Suppressor macrophage treated with lipopolysaccharide for 1 hour (primary cell): ENCODE results near the gene PRSS27.
"Not testable (repeated sequence)": the region's sequence is repeated elsewhere in the genome, so short reads cannot be mapped to it uniquely, and the experiment has no call there.

ENCODE experiments used
- DNase-seq, 3 donors: peaks; one replicate each; pipeline ENCODE4 v3.0.0-alpha.2; 2020 to 2022

The PRSS27 gene

DNA sequence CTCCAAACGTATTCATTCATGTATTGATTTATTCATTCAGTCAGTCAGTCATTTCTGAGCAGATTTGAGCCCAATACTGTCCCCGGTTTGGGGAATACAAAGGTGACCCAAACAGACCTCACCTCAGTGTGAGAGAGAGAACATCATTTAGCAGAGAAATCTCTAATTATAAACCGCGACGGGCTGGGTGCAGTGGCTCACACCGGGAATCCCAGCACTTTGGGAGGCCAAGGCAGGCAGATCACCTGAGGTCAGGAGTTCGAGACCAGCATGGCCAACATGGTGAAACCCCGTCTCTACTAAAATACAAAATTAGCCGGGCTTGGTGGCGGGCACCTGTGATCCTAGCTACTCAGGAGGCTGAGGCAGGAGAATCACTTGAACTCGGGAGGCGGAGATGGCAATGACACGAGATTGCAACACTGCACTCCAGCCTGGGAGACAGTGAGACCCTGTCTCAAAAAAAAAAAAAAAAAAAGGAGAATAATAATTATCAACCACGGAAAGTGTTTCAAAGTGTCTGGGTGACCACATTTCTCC, 1.7 kb upstream of the PRSS27 start:
- not testable (repeated sequence) for DNase-seq

DNA sequence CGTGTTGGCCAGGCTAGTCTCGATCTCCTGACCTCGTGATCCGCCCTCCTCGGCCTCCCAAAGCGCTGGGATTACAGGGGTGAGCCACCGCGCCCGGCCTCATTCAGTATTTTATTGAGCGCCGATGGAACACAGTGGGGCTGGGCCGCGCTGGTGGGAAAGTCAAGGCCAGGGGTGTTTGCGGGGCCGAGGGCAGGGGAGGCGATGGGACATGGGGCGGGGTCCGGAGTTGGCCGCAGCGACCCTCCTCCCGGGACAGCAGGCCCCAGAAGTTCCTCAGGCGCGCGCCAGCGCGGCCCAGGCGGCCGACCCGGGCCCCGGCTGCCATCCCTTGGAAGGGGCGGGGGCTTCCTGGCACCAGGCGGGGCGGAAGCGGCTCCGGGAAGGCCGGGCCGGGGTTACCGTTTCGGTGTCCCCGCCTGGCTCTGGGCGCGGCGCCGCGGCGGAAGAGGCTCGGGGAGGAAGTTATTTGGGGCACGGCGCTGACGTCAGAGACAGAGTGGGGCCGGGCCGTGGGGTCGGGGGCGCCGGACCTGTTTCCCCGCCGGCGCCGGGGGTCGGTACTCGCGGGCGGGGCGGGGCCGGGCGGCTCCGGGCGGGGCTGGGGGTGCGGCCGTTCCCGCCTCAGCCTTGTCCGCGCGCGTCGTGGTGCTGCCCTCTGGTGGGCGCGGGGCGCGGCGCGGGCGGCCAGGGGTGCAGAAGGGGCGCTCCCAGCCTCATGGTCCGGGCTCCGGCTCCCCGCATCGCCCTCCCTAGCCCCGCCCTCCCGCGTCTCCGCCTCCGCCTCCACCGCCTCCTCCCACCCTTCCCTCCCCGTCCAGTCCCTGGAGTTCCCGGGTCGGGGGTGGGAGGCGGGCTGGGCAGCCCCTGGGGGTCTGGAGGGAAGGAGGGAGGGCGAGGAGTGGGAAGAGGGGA, 952 bp upstream of the PRSS27 start:
- DNase-seq, result peak; percentile 91 to 96 (median 92)

DNA sequence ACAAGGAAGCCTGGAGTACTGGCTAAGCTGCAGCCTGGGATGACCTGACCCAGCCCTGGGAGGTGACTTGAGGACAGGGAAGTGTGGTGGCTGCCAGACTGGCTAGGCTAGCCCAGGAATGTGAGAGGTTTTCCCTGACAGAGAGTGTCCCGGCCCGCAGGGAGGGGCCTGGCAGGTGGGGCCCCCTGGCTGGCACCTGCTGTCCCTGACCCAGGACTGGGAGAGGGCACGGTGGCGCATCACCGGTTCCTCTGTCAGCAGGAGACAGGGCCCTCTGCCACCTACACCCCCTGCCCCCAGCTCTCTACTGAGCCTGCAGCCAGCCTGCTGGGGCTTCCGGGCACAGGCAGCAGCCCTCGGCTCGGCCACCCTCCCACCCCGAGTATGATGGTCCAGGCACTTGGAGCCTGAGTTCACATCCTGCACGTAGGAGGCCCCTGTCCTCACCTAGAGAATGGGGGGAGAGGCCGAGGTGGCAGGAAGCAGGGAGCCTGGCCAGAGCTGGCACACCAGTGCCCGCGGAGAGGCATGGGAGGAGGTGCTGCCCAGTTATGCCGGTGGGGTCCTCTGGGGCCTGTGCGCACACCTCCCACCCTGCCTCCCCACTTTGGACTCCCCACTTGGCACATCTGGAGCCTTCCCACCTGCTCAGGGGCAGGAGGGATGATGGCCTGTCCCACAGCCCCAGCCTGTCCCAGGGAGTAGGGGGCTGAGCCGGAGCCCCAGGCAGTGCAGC, 528 bp downstream of the PRSS27 start:
- DNase-seq, result no peak

DNA sequence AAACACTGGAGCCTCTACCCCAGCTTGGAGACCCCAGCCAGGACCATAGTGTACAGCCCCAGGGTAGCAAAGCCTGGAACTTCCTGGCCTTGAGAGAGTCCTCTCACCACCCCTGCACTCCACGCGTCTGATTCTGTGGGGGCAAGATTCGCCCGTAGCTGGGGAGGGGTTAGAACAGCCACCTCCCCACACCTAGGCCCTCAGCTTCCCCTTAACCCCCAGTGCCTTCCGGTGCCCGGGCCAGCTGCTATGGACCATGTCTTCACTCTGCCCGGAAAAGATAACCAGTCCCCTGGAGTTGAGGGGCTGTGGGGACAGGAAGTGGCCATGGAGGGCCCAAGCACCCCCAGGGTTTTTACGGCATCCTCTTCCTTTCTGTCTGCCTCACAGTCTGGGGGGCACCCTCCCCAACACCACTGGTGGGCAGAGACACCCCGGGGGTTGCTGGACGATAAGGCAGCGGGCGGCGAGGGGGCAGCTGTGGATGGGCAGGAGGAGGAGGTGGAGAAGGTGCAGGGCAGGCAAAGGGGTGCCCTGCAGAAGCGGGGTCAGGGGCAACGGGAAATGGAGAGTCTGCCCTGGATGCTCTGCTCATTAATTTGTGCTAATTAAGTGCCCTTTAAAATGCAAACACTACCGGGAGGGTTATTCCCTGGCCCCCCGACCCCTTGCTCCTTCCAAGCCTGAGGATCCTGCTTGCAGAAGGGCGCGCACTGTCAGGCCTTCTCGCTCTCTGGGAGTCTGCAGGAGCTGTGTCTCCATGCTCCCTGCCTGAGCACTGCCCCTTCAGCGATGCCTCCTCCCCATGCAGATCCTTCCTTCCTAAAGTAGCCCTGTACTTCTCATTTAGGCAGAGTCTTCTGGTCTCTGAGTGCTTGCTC, 2.4 kb downstream of the PRSS27 start:
- DNase-seq, result no peak

DNA sequence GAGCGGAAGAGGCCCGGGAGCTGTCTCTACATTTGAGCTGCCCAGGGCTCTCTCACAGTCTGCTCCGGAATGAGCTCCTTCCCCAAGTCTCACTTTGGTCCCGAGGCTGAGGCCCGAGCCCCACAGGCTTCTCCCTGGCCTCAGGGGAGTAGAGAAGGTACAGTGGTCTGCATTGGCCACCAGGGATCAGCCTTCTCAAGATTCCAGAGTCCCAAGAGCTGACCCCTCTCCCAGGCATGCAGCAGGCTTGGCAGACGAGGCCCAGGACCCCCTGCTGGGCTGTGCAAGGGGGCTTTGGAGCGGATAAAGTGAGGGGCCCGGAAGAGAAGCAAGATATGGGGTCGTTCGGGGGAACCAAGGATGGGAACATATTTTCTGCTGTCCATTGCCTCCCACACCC, 3.1 kb downstream of the PRSS27 start:
- DNase-seq, result no peak

DNA sequence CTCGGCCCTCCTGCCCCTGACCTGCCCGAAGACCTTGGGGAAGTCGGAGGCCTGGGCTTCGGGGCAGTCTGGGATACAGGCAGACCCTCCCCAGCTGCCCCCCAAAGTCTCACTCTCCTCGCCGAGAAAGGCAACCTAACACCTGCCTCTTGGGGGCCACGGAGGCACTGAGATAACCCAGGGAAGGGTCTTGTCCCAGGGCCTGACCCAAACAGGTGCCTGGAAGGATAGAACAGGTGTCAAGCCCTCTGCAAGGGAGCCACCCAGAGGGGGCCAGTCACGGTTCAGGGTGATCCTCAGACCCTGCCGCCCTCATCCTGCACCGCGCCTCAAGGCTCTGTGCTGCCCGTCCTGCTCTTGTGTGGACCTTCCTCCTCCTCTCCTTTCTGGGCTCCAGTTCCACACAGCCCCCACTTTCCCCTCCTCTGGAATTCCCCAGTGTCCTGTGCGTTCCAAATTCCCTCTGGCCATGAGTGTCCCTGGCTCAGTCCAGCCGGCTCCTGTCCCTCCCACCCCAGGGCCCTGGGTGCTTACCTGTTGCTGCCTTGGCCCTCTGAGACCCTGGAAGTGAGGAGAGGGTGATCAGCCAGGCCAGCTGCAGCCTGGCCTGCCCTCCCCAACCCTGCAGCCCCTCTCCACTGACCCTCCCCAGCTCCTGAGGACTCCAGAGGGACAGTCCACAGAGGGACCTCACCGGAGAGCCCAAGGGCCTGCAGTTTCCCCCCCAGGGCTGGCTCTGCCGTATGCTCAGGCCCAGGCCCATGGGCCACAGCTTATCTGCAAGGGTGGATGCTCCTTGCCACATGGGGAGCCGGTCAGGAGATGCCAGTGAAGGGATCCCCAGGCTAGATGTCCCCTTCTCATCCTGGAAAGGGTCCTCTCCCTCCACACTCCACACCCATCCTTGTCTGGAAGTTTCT, 3.8 kb downstream of the PRSS27 start:
- no peak for DNase-seq

DNA sequence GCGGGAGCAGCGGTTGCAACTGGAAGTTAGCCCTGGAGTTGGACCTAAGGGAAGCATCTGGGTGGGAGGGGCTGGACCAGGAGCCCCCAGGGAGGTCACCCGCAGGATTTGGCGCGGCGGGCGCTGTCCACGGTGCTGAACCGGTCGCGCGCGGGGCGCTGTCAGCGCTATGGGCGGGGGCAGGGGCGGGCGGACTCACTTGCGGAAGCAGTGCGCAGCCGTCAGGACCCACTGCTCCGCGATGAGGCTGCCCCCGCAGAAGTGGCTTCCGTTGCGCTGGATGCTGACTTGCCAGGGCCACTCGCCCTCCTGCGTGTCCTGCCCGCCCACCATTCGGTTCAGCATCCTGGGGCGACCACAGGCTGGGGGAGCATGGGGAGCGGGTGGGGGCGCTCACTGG, 4.5 kb downstream of the PRSS27 start:
- DNase-seq, result peak; percentile 84 to 94 (median 89)

DNA sequence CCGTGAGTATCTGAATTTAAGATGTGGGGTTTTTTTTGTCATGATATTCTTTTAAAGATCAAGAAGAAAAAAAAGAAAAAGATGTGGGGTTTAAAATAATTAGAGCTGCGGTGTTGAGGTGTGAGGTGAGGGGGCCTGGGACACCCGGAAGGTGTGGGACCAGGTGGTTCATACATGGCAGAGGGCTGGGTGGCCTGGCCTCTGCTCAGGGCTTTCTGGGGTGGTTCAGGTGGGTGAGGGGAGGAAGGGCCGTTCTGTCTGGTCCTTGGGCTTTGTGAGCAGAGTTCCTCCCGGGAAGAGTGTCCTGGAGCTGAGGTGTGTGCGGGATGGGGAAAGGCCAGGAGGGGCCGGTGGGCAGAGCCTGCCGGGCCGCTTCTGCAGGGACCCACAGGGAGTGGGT, 5.0 kb downstream of the PRSS27 start:
- DNase-seq, result no peak

DNA sequence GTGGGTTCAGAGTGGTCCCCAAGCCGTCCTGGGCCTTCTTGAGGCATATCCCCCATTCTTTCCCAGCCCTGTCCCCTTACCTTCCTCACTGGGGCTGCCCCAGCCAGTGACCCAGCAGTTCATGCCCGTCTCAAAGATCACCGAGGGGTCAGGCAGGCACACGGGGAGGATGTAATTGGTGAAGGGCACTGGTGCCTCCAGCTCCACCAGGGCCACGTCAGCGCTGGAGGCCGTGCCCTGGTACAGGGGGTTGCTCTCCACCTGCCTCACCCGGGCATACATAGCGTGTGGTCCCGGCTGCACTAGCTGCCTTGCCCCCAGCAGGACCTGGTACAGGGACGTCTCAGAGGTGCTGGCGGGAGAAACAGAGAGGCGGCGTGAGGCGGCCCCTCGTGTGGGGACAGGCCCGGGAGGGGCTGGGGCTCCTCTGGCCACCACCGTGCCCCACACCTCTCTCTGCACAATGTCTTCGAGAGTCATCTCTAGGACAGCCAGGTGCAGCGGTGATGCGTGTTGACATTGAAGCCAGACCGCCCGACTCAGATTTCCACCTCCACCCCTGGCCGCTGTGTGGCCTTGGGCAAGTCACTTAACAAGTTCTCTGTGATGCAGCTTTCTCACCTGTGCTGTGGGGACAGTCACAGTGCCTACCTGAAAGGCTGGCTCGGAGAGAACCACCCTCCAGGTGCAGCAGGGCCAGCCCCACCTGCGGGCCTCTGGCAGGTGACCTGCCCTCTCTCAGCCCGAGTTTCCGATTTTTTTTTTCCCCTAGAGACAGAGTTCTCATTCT, 5.8 kb downstream of the PRSS27 start:
- DNase-seq, result no peak

DNA sequence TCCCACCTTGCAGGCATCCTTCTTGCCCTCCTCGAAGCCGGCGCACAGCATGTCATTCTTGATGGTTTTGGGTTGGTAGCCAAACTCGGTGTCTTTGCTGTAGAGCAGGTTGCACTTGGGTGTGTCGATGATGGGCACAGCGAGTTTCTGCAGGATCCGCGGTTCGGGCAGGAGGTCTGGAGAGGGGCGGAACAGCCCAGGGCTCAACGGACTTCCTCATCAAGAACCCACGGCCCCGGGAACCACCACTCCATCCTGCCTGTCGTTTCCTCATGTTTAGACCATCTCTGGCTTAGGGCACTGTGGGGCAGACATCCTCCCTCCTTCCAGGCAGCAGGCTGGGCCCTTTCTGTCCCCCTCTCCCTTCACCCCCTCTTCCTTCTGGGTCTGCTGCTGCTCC, 6.5 kb downstream of the PRSS27 start:
- DNase-seq, result peak in 2 of 3 donors; percentile 11 to 12

DNA sequence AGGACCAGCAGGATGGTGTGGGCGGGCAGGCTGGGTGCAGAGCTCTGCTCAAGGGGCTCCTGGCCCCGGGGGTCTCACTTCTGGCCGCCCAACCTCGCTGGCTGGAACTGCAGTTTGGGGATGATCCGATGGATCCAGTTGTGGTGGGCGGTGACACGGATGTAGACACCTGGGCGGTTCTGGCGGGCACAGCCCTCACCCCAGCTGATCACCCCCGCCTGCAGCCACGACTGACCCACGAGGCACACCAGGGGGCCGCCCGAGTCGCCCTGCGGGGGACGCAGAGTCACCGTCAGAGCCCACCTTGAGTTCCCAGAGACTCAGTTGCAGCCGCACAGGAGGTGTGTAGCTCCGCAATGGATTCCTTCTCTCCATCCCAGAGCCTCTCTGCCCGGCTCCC, 7.5 kb downstream of the PRSS27 start:
- DNase-seq, result no peak

DNA sequence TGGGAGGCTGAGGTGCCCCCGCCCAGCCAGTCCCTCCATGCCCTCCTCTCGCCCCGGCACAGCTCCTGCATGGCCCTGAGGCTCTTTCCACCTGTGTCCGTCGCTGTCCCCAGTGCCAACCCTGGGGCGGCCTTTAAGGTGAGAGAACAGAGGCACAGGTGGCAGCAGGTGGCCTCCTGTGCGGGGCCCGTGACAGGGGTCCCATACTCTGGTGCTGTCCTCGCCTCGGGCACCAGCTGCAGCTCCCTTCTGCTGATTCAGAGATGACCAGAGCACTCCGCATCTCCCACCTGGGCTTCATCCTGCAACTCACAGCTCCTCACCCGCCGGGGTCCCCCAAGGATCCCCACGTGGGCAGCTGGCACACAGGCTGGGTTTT, 8.0 kb downstream of the PRSS27 start:
- no peak for DNase-seq

DNA sequence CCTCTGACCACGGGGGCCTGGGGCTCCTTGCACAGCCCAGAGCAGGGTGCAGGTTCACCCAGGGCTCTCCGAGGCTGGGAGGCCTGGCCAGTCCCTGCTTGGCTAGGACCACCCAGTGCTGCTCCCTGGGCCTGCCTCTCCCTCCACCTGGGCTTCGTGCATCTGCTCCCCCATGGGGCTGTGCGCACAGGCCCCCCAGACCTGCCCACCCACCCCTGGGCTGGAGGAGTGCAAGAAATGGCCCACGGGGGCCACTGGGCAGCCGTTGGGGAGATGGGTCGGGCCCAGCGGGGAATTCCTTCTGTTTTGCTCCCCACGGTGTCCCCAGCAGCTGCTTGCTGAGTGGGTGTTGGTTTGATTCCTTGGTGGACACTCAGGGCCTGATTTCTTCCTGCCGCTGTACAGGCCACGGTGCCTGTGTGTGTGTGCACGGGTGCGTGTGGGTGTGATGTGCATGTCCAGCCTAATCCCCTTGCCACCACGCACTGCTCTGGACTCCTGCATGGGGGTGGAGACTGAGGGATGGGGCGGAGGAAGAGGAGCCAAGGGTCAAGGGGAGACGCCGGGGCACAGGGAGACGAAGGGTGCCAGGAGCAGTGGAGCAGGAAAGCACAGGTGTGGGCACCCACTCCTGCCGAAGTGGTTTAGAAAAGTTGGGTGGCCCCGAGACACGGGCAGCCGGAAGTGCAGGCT, 8.5 kb downstream of the PRSS27 start:
- DNase-seq, result no peak

DNA sequence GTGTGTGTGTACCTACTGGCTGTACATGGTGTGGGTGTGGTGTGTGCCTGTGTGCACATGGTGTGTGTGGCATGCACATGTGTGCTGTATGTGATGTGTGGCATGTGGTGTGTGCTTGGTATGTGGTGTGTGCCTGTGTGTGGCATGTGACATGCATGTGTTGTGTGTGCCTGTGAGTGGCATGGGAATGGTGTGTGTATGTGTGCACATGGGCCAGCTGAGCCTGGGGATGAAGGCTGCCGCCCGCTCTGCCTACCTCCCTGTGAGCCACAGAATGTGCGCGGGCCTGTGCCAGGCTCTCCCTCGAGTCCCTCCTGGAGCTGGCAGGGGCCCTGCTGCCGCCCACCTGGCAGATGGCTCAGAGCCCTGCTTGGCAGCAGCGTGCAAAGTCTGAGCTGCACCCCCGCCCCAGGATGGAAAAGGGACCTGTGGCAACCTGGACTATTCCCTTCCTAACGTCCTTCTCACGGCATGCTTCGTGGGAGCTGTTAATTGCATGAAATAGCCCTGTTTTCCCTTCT, 9.3 kb downstream of the PRSS27 start:
- DNase-seq, result no peak

DNA sequence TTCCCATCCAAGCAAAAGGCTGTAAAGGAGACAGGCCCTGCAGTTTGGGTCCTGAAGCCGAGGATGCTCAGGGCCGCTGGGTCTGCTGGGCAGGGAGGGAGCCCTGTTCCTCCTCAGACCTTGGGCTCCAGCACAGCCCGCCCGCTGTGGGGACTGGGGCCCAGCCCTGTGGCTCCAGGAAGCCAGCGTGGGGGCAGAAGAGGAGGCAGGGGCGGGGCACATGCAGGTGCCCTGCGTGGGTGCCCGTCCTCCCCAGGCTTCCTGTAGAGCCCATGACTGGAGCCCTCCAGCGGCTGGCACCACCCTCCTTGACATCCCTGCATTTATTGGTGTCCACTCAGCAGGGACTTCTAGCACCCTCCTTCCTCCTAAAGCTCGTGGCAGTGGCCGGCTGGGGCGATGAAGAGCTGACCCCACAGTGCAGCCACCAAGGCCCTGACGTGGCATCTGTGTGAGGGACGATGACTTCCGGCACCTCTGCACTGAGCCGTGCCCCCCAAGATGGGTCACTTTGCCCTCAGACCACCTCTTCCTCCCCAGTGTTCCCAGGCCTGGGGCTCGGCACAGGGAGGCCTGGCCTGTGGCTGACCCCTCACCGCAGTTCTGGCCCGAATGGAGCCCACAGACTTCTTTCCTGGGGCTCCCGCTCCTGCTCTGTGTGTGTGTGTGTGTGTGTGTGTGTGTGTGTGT, 9.9 kb downstream of the PRSS27 start:
- DNase-seq, result no peak

DNA sequence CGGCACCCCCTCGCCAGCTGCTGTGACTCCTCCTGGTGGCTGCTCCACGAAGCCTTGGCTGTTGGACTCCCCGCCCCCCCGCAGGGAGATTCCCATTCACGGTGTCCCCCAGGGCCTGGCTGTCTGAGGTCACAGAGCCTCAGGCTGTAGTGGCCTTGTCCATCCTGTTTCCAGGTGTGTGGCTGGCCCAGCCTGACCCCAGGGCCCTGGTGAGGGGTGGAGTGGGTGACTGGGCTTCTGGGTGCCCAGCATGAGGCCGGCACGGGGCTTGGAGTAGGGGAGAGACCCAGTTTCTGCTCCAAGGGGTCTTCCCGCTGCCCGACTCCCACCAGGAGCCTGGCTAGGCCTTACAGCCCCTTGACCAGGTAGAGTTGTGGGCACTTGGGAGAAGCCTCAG, 10.4 kb downstream of the PRSS27 start:
- DNase-seq, result no peak

DNA sequence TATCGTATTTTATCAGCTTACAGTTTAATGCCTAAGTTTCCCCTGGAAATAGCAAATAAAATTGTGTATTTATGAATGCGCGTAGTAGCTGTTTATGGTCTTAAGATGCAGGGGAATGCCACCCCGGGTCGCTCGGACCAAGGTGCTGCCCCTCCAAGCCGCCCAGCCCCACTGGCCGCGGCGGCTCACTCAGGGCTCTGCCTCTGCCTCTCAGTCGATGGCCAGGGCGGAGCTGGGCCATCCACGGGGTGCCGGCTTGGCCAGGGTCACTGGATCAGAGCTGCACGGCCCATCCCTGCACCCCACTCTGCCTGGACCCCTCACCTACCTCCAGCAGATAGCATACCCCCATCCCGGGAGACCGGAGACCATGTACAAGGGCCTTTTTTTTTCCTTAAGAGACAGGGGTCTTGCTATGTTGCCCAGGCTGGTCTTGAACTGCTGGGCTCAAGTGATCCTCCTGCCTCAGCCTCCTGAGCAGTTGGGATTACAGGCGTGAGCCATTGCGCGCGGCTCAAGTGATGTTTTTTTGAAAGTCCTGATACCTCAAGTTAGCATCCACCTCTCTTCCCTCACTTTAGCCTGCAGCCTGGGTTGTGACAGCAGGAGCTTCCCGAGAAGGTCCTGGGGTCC, 11.0 kb downstream of the PRSS27 start:
- DNase-seq, result no peak

DNA sequence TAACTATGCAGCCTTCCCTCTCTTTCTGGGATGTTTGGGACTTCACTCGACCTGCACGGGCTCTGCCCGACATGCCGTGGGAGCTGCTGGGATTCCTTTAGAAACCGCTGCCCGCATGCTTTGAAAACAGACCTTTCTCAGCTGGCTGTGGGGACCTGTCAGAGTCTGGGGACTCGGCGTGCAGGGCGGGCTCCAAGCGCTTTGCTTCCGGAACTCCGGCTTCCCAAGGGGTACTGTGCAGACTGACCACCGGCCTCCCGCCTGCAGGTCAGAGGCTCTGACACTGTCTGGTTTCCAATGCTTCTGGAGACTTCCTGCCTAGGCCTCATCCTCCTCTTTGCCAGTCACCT, 11.8 kb downstream of the PRSS27 start:
- no peak for DNase-seq
